GM23338 (cell line): ENCODE measurements around the gene GALNT13. TPM values are rescaled to one million over a fixed set of nuclear protein-coding genes. Genes with fewer than 3 reads are reported as not detected.
A peak's percentile ranks its signal among the peaks of the same experiment; 100 is the strongest.

ENCODE experiments used
- ATAC-seq: fragments of 200-7000 bp; cut with Tn5 transposase; 3 replicates; pipeline ENCODE4 v1.9.1; 2020
- DNase-seq: peaks from one replicate; pipeline ENCODE4 v3.0.0-alpha.2; 2015; ENCODE audit warnings: low spot score
- H2AFZ ChIP-seq: fragments of 200-600 bp; sonication (generic); 2 replicates; pipeline ENCODE4 v1.8.0; 2016; ENCODE audit warnings: antibody characterized with exemption, mild to moderate bottlenecking, moderate library complexity
- H3F3A ChIP-seq: fragments of 200-600 bp; sonication (generic); replicated peaks from 2 replicates; pipeline ENCODE4 v1.8.0; 2017; ENCODE audit warnings: antibody characterized with exemption, mixed run types, low read depth
- H3K27ac ChIP-seq: fragments of 200-600 bp; sonication (generic); 2 replicates; pipeline ENCODE4 v1.6.1; 2016; ENCODE audit warnings: low read depth
- H3K27me3 ChIP-seq: fragments of 200-600 bp; sonication (generic); 2 replicates; pipeline ENCODE4 v1.8.0; 2016; ENCODE audit warnings: mild to moderate bottlenecking, mixed run types, moderate library complexity; ENCODE audit not compliant: insufficient read depth
- H3K36me3 ChIP-seq: fragments of 200-600 bp; sonication (generic); 2 replicates; pipeline ENCODE4 v1.8.0; 2016; ENCODE audit warnings: mild to moderate bottlenecking; ENCODE audit not compliant: insufficient read depth
- H3K4me1 ChIP-seq: fragments of 200-600 bp; sonication (generic); 2 replicates; pipeline ENCODE4 v1.8.0; 2016; ENCODE audit warnings: mild to moderate bottlenecking, moderate library complexity; ENCODE audit not compliant: insufficient read depth
- H3K4me2 ChIP-seq: fragments of 200-600 bp; sonication (generic); 2 replicates; pipeline ENCODE4 v1.7.1; 2017; ENCODE audit warnings: mixed run types
- H3K4me3 ChIP-seq: fragments of 200-600 bp; sonication (generic); 2 replicates; pipeline ENCODE4 v1.6.1; 2016; ENCODE audit warnings: mixed run types
- H3K79me2 ChIP-seq: fragments of 200-600 bp; sonication (generic); replicated peaks from 2 replicates; pipeline ENCODE4 v1.8.0; 2017; ENCODE audit warnings: mild to moderate bottlenecking; ENCODE audit not compliant: insufficient read depth
- H3K9me2 ChIP-seq: fragments of 200-600 bp; sonication (generic); 2 replicates; pipeline ENCODE4 v1.8.0; 2017; ENCODE audit not compliant: insufficient read depth
- H4K20me1 ChIP-seq: fragments of 200-600 bp; sonication (generic); replicated peaks from 2 replicates; pipeline ENCODE4 v1.8.0; 2017; ENCODE audit warnings: mild to moderate bottlenecking; ENCODE audit not compliant: insufficient read depth
- H3K27ac Mint-ChIP-seq: 2 replicates; pipeline ENCODE4 v1.8.0; 2020; ENCODE audit warnings: inconsistent platforms, mild to moderate bottlenecking, moderate library complexity, mixed read lengths
- H3K27me3 Mint-ChIP-seq: 3 replicates; pipeline ENCODE4 v1.8.0; 2022; ENCODE audit warnings: low read depth, mild to moderate bottlenecking, moderate library complexity, mixed read lengths, inconsistent platforms; ENCODE audit not compliant: insufficient read depth, poor library complexity
- H3K36me3 Mint-ChIP-seq: 3 replicates; pipeline ENCODE4 v1.8.0; 2021; ENCODE audit warnings: low read depth, mild to moderate bottlenecking, inconsistent platforms, moderate library complexity, mixed read lengths
- H3K4me1 Mint-ChIP-seq: 3 replicates; pipeline ENCODE4 v1.8.0; 2020; ENCODE audit warnings: mild to moderate bottlenecking, inconsistent platforms, mixed read lengths
- H3K4me3 Mint-ChIP-seq: 3 replicates; pipeline ENCODE4 v1.8.0; 2021; ENCODE audit warnings: moderate library complexity, mild to moderate bottlenecking, inconsistent platforms, mixed read lengths
- H3K9me3 Mint-ChIP-seq: 3 replicates; pipeline ENCODE4 v1.8.0; 2020; ENCODE audit warnings: moderate library complexity, mild to moderate bottlenecking, inconsistent platforms, mixed read lengths
- CTCF ChIP-seq, 2 experiments: fragments of 200-600 bp in 1 of 2; sonication (generic) in 1 of 2; conservative IDR thresholded peaks; 2 replicates each; pipeline versions ENCODE4 v1.5.1 to v1.6.1; 2016 to 2017; ENCODE audit warnings: antibody characterized with exemption in 2 of 2, low read depth in 2 of 2, mild to moderate bottlenecking in 2 of 2, moderate library complexity in 1 of 2
- ETS1 ChIP-seq: IDR thresholded peaks from 2 replicates; pipeline ENCODE4 v1.6.1; 2016; ENCODE audit warnings: antibody characterized with exemption
- EZH2 ChIP-seq: fragments of 200-600 bp; sonication (generic); IDR thresholded peaks from one replicate; pipeline ENCODE4 v1.8.0; 2017; ENCODE audit warnings: antibody characterized with exemption, mild to moderate bottlenecking, low read depth; ENCODE audit not compliant: unreplicated experiment
- EZH2phosphoT487 ChIP-seq: fragments of 200-600 bp; sonication (generic); IDR thresholded peaks from one replicate; pipeline ENCODE4 v1.8.1; 2018; ENCODE audit warnings: antibody characterized with exemption; ENCODE audit not compliant: unreplicated experiment
- REST ChIP-seq: IDR thresholded peaks from one replicate; pipeline ENCODE4 v1.6.1; 2018; ENCODE audit warnings: antibody characterized with exemption; ENCODE audit not compliant: unreplicated experiment
- STAT1 ChIP-seq: IDR thresholded peaks from one replicate; pipeline ENCODE4 v1.6.1; 2016; ENCODE audit warnings: antibody characterized with exemption; ENCODE audit not compliant: unreplicated experiment
- ZNF114 ChIP-seq: fragments of 250-450 bp; sonication (Bioruptor Pico); IDR thresholded peaks from 2 replicates; pipeline ENCODE4 v1.5.0; 2020; ENCODE audit warnings: mild to moderate bottlenecking, moderate library complexity
- polyA plus RNA-seq: library from polyadenylated mRNA; unstranded; fragments of >200 nt; fragmentation: Nextera tagmentation; extraction: Ambion mirVana; gene quantifications from 2 replicates; pipeline ENCODE4 v1.2.1, GENCODE V29; 2016
- total RNA-seq: library from RNA; depleted of rRNA; stranded (reverse); fragments of >200 nt; shearing (Covaris generic); gene quantifications from 2 replicates; pipeline ENCODE4 v1.2.3, GENCODE V29; 2014

Gene GALNT13
- total and polyA plus RNA-seq, 2 experiments from 2014 or later: 3.5 to 5.2 TPM

GRCh38 chr2:154173919-154174318 is 302.2 kb downstream of the GALNT13 start (continued):
- TF ChIP-seq REST: no peak
- no peak for TF ChIP-seq EZH2
- TF ChIP-seq CTCF (conservative IDR thresholded peaks at IDR 0.05; ENCODE audit: low read depth in 2 of 2): no peak

GRCh38 chr2:154182008-154182407 is 310.3 kb downstream of the GALNT13 start:
- DNase-seq: peak; percentile 30
- TF ChIP-seq ZNF114 (CRISPR knock-in tag) (no peak), CTCF (conservative IDR thresholded peaks at IDR 0.05; ENCODE audit: low read depth in 2 of 2) (no peak), REST (no peak), ETS1 (no peak), EZH2phosphoT487 (no peak), STAT1 (no peak)

More at GRCh38 chr2:154182008-154182407, 310.3 kb downstream of the GALNT13 start:
- no peak overlapping the region for H3K27ac ChIP-seq
- H3K79me2 ChIP-seq: no peaks in the 10 kb centered on the region
- H3K27me3 ChIP-seq: no peaks in the 10 kb centered on the region
- no peak overlapping the region for H2AFZ ChIP-seq
- H3K9me2 ChIP-seq: no peaks in the 10 kb centered on the region
- H3K4me1 ChIP-seq: 0 out of 2 replicates have a peak, but pooled peaks cover 5% of the 10 kb centered on the region
- Mint-ChIP-seq H3K4me3 (no peak overlapping the region), H3K36me3 (peaks cover 9% of the 10 kb centered on the region; the same call in 2 of the 3 replicates), H3K9me3 (peaks cover 8% of the 10 kb centered on the region), H3K4me1 (peaks cover 26% of the 10 kb centered on the region), H3K27ac (peak overlapping the region; percentile 81; the same call in 1 of the 2 replicates), H3K27me3 (no peaks in the 10 kb centered on the region)
- H3K36me3 ChIP-seq: no peaks in the 10 kb centered on the region
- no peaks in the 10 kb centered on the region for H3F3A ChIP-seq
- H4K20me1 ChIP-seq: no peaks in the 10 kb centered on the region
- no peak overlapping the region for H3K4me2 ChIP-seq
- no peak for ATAC-seq
- no peak overlapping the region for H3K4me3 ChIP-seq
